Body of pancreas (tissue), 4 donors: Measurements from ENCODE around the gene MXD3. TPM values are rescaled to one million over a fixed set of nuclear protein-coding genes. Genes with fewer than 3 reads are reported as not detected.
"Not testable (repeated sequence)": the region's sequence is repeated elsewhere in the genome, so short reads cannot be mapped to it uniquely, and the experiment has no call there.

Experiments used
- ATAC-seq: fragments of 150-250 bp; one replicate; pipeline ENCODE4 v1.9.1; 2016
- DNase-seq, 4 donors: peaks; one replicate each; pipeline ENCODE4 v3.0.0-alpha.2; 2019
- H3K27ac ChIP-seq, 4 donors: fragments of 200-600 bp; sonication (generic); 1 replicate in 3 of 4; 2 replicates in 1 of 4; pipeline versions ENCODE4 v1.5.1 to v1.6.1; 2016 to 2019; ENCODE audit warnings: mild to moderate bottlenecking in 1 of 4, mixed read lengths in 1 of 4, moderate library complexity in 1 of 4
- H3K27me3 ChIP-seq, 2 donors: fragments of 200-600 bp; sonication (generic); one replicate each; pipeline ENCODE4 v1.6.0; 2016; ENCODE audit warnings: mild to moderate bottlenecking in 1 of 2
- H3K36me3 ChIP-seq, 2 donors: fragments of 200-600 bp; sonication (generic); replicated peaks in 1 of 2; 2 replicates each; pipeline ENCODE4 v1.5.1; 2016; ENCODE audit warnings: low read depth in 2 of 2; ENCODE audit not compliant: insufficient read depth in 1 of 2
- H3K4me1 ChIP-seq: fragments of 200-600 bp; sonication (generic); one replicate; pipeline ENCODE4 v1.6.0; 2016
- H3K4me3 ChIP-seq, 2 donors: fragments of 200-600 bp; sonication (generic); 1 replicate in 1 of 2; 2 replicates in 1 of 2; pipeline ENCODE4 v1.5.1; 2016 to 2019
- H3K9me3 ChIP-seq, 3 donors: fragments of 200-600 bp; sonication (generic); 1 replicate in 2 of 3; 2 replicates in 1 of 3; pipeline ENCODE4 v1.5.1; 2016
- CTCF ChIP-seq, 7 experiments: fragments of 450-650 bp in 4 of 7; fragments of 200-600 bp in 3 of 7; sonication (generic) in 3 of 7; IDR thresholded peaks; one replicate each; pipeline ENCODE4 v1.5.1; 2016 to 2019; ENCODE audit warnings: antibody characterized with exemption in 7 of 7
- POLR2A ChIP-seq, 3 donors: fragments of 450-650 bp; IDR thresholded peaks; one replicate each; pipeline ENCODE4 v1.6.1; 2016; ENCODE audit warnings: antibody characterized with exemption in 3 of 3, mild to moderate bottlenecking in 2 of 3
- WGBS, 2 donors: methylation state at CpG; one replicate each; pipeline ENCODE4 v1.1.5; 2017; 5-methylcytosine and 5-hydroxymethylcytosine counted together
- intact Hi-C: fragments of 100-400 bp; cut with DNase I; formaldehyde crosslinking; loops from one replicate; pipeline ENCODE4 v1.15.1; 2023
- total RNA-seq, 2 donors: library from RNA; depleted of rRNA; stranded (reverse); fragments of >200 nt; gene quantifications; one replicate each; pipeline ENCODE4 v1.1.0, GENCODE V29; 2016

Gene MXD3
- total RNA-seq, 2 donors from 2014 or later, result 13.2 to 21.4 TPM

GRCh38 chr5:177307544-177308363 is 3.9 kb downstream of the MXD3 start:
- Histone ChIP-seq H3K27me3 (no peaks in the 10 kb centered on the region), H3K4me1 (peaks cover 80% of the 10 kb centered on the region), H3K36me3 (peaks cover 0 to 8% of the 10 kb centered on the region in 2 donors), H3K4me3 (no peak overlapping the region), H3K27ac (peak overlapping the region in 3 of 4 donors; percentile 50 to 74 (median 69)), H3K9me3 (no peaks in the 10 kb centered on the region)
- 72 to 78% methylated on average over 11 to 33 of the region's 43 CpGs for WGBS, 2 donors
- no peak for TF ChIP-seq CTCF (IDR thresholded peaks at IDR 0.05)
- peak in 1 of 3 donors; percentile 22 for TF ChIP-seq POLR2A (IDR thresholded peaks at IDR 0.05)
- ATAC-seq, result peak; percentile 45
- peak; percentile 70 to 87 (median 86) for DNase-seq
- intact Hi-C loops, result no loop called here

GRCh38 chr5:177306674-177307543 is 4.8 kb downstream of the MXD3 start:
- TF ChIP-seq POLR2A (IDR thresholded peaks at IDR 0.05) (no peak), CTCF (IDR thresholded peaks at IDR 0.05) (no peak)
- DNase-seq, result peak in 1 of 4 donors; percentile 63
- WGBS, 2 donors, result 65 to 89% methylated on average over 12 to 15 of the region's 15 CpGs
- no peaks in the 10 kb centered on the region for H3K9me3 ChIP-seq
- peak overlapping the region in 2 of 4 donors; percentile 69 to 74 for H3K27ac ChIP-seq
- H3K4me1 ChIP-seq, result peaks cover 80% of the 10 kb centered on the region
- H3K27me3 ChIP-seq, result no peaks in the 10 kb centered on the region
- intact Hi-C loops, result no loop called here
- no peak overlapping the region for H3K4me3 ChIP-seq
- no peak for ATAC-seq
- peaks cover 0 to 8% of the 10 kb centered on the region in 2 donors for H3K36me3 ChIP-seq

GRCh38 chr5:177306103-177306640 is 5.5 kb downstream of the MXD3 start:
- ATAC-seq, DNase-seq, H3K4me3 ChIP-seq, intact Hi-C loops, H3K9me3 ChIP-seq, H3K27me3 ChIP-seq, H3K36me3 ChIP-seq: not testable (repeated sequence)
- 69 to 73% methylated on average over 10 to 11 of the region's 11 CpGs for WGBS, 2 donors
- H3K27ac ChIP-seq, result peak overlapping the region in 1 of 4 donors; percentile 74
- H3K4me1 ChIP-seq, result peaks cover 80% of the 10 kb centered on the region

GRCh38 chr5:177304392-177305119 is 7.1 kb downstream of the MXD3 start:
- intact Hi-C loops, result no loop called here
- Histone ChIP-seq H3K4me3 (peak overlapping the region; percentile 70 to 80), H3K27ac (peak overlapping the region; percentile 81 to 93 (median 90)), H3K4me1 (peaks cover 75% of the 10 kb centered on the region), H3K9me3 (no peaks in the 10 kb centered on the region), H3K27me3 (no peaks in the 10 kb centered on the region), H3K36me3 (peaks cover 0 to 8% of the 10 kb centered on the region in 2 donors)
- ATAC-seq (no peak), DNase-seq (no peak)
- 16 to 17% methylated on average over 8 to 19 of the region's 19 CpGs for WGBS, 2 donors
- TF ChIP-seq POLR2A (IDR thresholded peaks at IDR 0.05) (no peak), CTCF (IDR thresholded peaks at IDR 0.05) (no peak)
